Measurements from ENCODE around the gene TPI1. TPM values are rescaled to one million over a fixed set of nuclear protein-coding genes. Genes with fewer than 3 reads are reported as not detected.
A peak's percentile ranks its signal among the peaks of the same experiment; 100 is the strongest.

The TPI1 gene
- total RNA-seq, 1 experiment from 2014 or later, result 1,177 TPM

DNA sequence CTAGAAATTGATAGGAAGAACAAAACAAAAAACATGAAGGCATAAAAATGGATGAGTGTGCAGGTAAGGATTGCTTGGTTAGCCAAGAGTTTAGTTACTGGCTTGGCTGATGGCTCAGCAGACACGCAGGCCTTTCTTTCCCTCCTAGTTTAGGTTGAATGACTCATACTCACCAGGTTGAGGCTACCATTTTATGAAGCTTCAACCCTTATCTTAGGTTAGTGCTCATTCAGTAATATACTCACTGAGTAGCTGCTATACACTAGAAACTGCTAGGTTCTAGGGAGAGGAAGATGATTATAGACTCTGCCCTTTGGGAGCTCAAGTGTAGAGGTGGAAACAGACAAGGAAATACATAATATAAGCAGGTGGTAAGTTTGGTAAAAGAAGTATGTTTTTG is 33.1 kb upstream of the TPI1 start:
- no peaks in the 10 kb centered on the region for H3K4me1 ChIP-seq (ENCODE audit: insufficient read depth, low read length)
- no peak overlapping the region for H2BK12ac ChIP-seq (ENCODE audit: insufficient read length, low read depth, low read length)
- no peak overlapping the region for H3K9ac ChIP-seq (ENCODE audit: extremely low read depth, insufficient read length, low read length)
- H4K5ac ChIP-seq (ENCODE audit: insufficient read length, low read depth, low read length), result no peak overlapping the region
- H3K23ac ChIP-seq (ENCODE audit: insufficient read length, low read depth, low read length), result no peak overlapping the region
- H3K18ac ChIP-seq (ENCODE audit: insufficient read length, low read depth, low read length), result no peak overlapping the region
- no peak overlapping the region for H3K4me2 ChIP-seq (ENCODE audit: insufficient read depth, insufficient read length, low read length)
- Mint-ChIP-seq H3K36me3 (ENCODE audit: insufficient read depth in 1 of 3, low read depth in 3 of 3) (peaks cover 43 to 85% (median 75%) of the 10 kb centered on the region in 3 experiments; a peak in 6 of 7 replicates), H3K27ac (peak overlapping the region in 1 of 3 experiments; percentile 25; a peak in 3 of 7 replicates), H3K4me3 (no peak overlapping the region), H3K27me3 (ENCODE audit: low read depth) (no peaks in the 10 kb centered on the region), H3K4me1 (peaks cover 6 to 21% of the 10 kb centered on the region in 2 experiments), H3K9me3 (no peaks in the 10 kb centered on the region; a peak in 1 of 5 replicates)
- H2BK15ac ChIP-seq (ENCODE audit: low read depth, low read length), result no peak overlapping the region
- H3K14ac ChIP-seq (ENCODE audit: insufficient read depth, low read length), result no peak overlapping the region
- no peaks in the 10 kb centered on the region for H3K9me3 ChIP-seq (ENCODE audit: control insufficient read depth, low read depth, low read length)
- no peak overlapping the region for H4K91ac ChIP-seq (ENCODE audit: insufficient read length, low read depth, low read length)
- no peak overlapping the region for H2AFZ ChIP-seq (ENCODE audit: low read length)
- peaks cover 2% of the 10 kb centered on the region; the same call in 1 of the 2 replicates for H3K79me2 ChIP-seq (ENCODE audit: insufficient read depth, low read length)
- DNase-seq, result no peak
- H4K20me1 ChIP-seq (ENCODE audit: control insufficient read depth, insufficient read depth, insufficient read length), result peaks cover 2% of the 10 kb centered on the region
- H3K56ac ChIP-seq (ENCODE audit: insufficient read length, low read depth, low read length), result no peak overlapping the region
- H2AK5ac ChIP-seq (ENCODE audit: insufficient read length, low read length), result no peak overlapping the region
- peaks cover 5% of the 10 kb centered on the region for H3K23me2 ChIP-seq (ENCODE audit: insufficient read length, low read depth, low read length, poor library complexity, severe bottlenecking)
- H3K27me3 ChIP-seq (ENCODE audit: insufficient read depth, low read length), result no peaks in the 10 kb centered on the region
- H4K8ac ChIP-seq (replicated peaks; ENCODE audit: insufficient read length, low read depth, low read length), result no peak overlapping the region
- TF ChIP-seq, protein P1, sequence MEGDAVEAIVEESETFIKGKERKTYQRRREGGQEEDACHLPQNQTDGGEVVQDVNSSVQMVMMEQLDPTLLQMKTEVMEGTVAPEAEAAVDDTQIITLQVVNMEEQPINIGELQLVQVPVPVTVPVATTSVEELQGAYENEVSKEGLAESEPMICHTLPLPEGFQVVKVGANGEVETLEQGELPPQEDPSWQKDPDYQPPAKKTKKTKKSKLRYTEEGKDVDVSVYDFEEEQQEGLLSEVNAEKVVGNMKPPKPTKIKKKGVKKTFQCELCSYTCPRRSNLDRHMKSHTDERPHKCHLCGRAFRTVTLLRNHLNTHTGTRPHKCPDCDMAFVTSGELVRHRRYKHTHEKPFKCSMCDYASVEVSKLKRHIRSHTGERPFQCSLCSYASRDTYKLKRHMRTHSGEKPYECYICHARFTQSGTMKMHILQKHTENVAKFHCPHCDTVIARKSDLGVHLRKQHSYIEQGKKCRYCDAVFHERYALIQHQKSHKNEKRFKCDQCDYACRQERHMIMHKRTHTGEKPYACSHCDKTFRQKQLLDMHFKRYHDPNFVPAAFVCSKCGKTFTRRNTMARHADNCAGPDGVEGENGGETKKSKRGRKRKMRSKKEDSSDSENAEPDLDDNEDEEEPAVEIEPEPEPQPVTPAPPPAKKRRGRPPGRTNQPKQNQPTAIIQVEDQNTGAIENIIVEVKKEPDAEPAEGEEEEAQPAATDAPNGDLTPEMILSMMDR (conservative IDR thresholded peaks at IDR 0.05), result no peak
- no peak overlapping the region for H3K4ac ChIP-seq (ENCODE audit: low read depth, low read length)
- H3K27ac ChIP-seq (ENCODE audit: insufficient read length, low read depth, low read length), result no peak overlapping the region
- no peak overlapping the region for H2BK5ac ChIP-seq (ENCODE audit: insufficient read length, low read length)
- no peaks in the 10 kb centered on the region for H3K79me1 ChIP-seq (ENCODE audit: insufficient read depth, low read depth, low read length, poor library complexity, severe bottlenecking)
- no CpG with 5 or more reads among the region's 1 CpG for WGBS (ENCODE audit: extremely low coverage, insufficient read length, low lambda C conversion rate)
- no peak overlapping the region for H2BK120ac ChIP-seq (ENCODE audit: low read depth, low read length, poor library complexity, severe bottlenecking)
- no peak overlapping the region for H2BK20ac ChIP-seq (ENCODE audit: low read depth, low read length, poor library complexity, severe bottlenecking)
- H3T11ph ChIP-seq (ENCODE audit: low read length), result no peak overlapping the region
